ENCODE results near the gene DCDC2C.
"Not testable (repeated sequence)": the region's sequence is repeated elsewhere in the genome, so short reads cannot be mapped to it uniquely, and the experiment has no call there.

DCDC2C gene

GRCh38 chr2:3656762-3657721 lies 46.3 kb upstream of the DCDC2C start:
- no peak for DNase-seq
- Histone ChIP-seq H3K27ac (no peak overlapping the region), H3K4me3 (no peak overlapping the region), H3K36me3 (no peaks in the 10 kb centered on the region), H3K4me1 (peaks cover 0 to 7% (median 3%) of the 10 kb centered on the region in 4 donors), H3K27me3 (peaks cover 0 to 10% of the 10 kb centered on the region in 2 donors), H3K9me3 (no peaks in the 10 kb centered on the region)
- intact Hi-C loops (cut with DNase I; ENCODE audit: low total_unique reads): no loop called here
- no peak for TF ChIP-seq CTCF (IDR thresholded peaks at IDR 0.05)

GRCh38 chr2:3657881-3658280 lies 45.5 kb upstream of the DCDC2C start, which contains the start of gene ALLC:
TSS of gene ALLC (plus strand) at chr2:3658200. CDS start at chr2:3671158, 12,958 bp downstream.
- Histone ChIP-seq H3K27me3 (peaks cover 0 to 10% of the 10 kb centered on the region in 2 donors), H3K36me3 (no peaks in the 10 kb centered on the region), H3K4me3 (no peak within 1 kb of the TSS), H3K4me1 (peaks cover 0 to 6% (median 2%) of the 10 kb centered on the region in 4 donors), H3K27ac (peak within 1 kb of the TSS in 1 of 2 donors; percentile 37), H3K9me3 (no peaks in the 10 kb centered on the region)
- no peak for TF ChIP-seq CTCF (IDR thresholded peaks at IDR 0.05)
- DNase-seq: no peak
- intact Hi-C loops (cut with DNase I; ENCODE audit: low total_unique reads): no loop called here

- H3K9me3 ChIP-seq: no peaks in the 10 kb centered on the region
- DNase-seq: peak; percentile 12 to 27
- TF ChIP-seq CTCF (IDR thresholded peaks at IDR 0.05): no peak
- H3K27me3 ChIP-seq: no peaks in the 10 kb centered on the region
- H3K4me3 ChIP-seq: no peak overlapping the region
- H3K36me3 ChIP-seq: no peaks in the 10 kb centered on the region
- peak overlapping the region in 1 of 2 donors; percentile 37 for H3K27ac ChIP-seq
- peaks cover 0 to 6% (median 2%) of the 10 kb centered on the region in 4 donors for H3K4me1 ChIP-seq
- intact Hi-C loops (cut with DNase I; ENCODE audit: low total_unique reads): no loop called here
Measured at GRCh38 chr2:3659447-3660432, 43.6 kb upstream of the DCDC2C start.

GRCh38 chr2:3660640-3661039 lies 42.7 kb upstream of the DCDC2C start:
- H3K36me3 ChIP-seq; H3K27me3 ChIP-seq; H3K4me1 ChIP-seq; DNase-seq; H3K4me3 ChIP-seq; intact Hi-C loops (cut with DNase I; ENCODE audit: low total_unique reads); H3K27ac ChIP-seq; H3K9me3 ChIP-seq: not testable (repeated sequence)

GRCh38 chr2:3661149-3661660 lies 42.2 kb upstream of the DCDC2C start:
- peak in 1 of 2 donors; percentile 0 for DNase-seq
- Histone ChIP-seq H3K36me3 (no peaks in the 10 kb centered on the region), H3K9me3 (no peaks in the 10 kb centered on the region), H3K4me1 (peaks cover 0 to 6% (median 2%) of the 10 kb centered on the region in 4 donors), H3K27me3 (no peaks in the 10 kb centered on the region), H3K27ac (no peak overlapping the region), H3K4me3 (no peak overlapping the region)
- no peak for TF ChIP-seq CTCF (IDR thresholded peaks at IDR 0.05)
- intact Hi-C loops (cut with DNase I; ENCODE audit: low total_unique reads): no loop called here

Measured in tibial artery (tissue), 4 donors.